Measurements from ENCODE around the gene MTMR11.

The MTMR11 gene

DNA sequence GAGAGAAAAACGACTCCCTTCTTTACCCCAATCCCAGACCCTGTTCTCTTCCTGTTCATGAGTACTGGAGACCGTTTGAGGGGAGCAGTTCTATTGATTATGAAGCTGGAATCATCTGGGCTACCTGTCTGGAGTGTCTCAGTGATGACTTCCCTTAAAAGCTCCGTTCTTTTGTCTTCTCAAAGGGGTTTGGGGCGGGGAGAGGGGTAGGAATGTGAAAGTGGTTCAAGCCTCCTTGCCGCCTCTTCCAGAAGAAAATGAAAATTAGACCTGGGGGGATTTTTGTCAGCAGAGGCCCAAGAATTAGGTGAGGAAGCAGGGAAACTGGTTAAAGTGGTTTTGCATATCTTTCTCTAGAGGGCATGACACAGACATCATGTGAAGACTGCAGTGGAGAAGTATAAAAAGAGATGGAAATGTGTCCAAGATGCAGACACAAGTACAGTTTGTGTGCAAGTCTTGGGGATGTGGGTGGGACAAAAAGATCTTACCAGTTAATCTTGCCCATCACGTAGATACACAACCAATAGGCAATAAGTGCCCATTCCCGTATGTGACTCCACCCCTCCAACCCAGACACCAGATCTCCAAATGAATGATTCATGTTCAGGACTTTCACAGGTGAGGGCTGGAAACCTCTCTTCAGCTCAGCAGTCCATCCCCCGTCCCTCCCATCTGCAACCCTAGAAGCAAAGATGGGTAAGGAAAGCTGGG, 470 bp upstream of the MTMR11 start:
- peaks cover 16% of the 10 kb centered on the region for H3F3A ChIP-seq (ENCODE audit: insufficient read depth, low read length)
- DNase-seq = peak; percentile 20
- H3K9me2 ChIP-seq (replicated peaks; ENCODE audit: insufficient read depth, low read length) = no peaks in the 10 kb centered on the region
- 0 out of 2 replicates have a peak overlapping the region, but pooled peaks have one; percentile 1 for H2AFZ ChIP-seq (ENCODE audit: low read length)
- peak overlapping the region; percentile 28 for H3K4me2 ChIP-seq (ENCODE audit: low read depth, low read length)
- H3K36me3 ChIP-seq (replicated peaks; ENCODE audit: insufficient read depth, low read length) = no peaks in the 10 kb centered on the region
- peak overlapping the region; percentile 2; the same call in 1 of the 2 replicates for H3K9ac ChIP-seq (ENCODE audit: low read length)
- TF ChIP-seq, protein P1, sequence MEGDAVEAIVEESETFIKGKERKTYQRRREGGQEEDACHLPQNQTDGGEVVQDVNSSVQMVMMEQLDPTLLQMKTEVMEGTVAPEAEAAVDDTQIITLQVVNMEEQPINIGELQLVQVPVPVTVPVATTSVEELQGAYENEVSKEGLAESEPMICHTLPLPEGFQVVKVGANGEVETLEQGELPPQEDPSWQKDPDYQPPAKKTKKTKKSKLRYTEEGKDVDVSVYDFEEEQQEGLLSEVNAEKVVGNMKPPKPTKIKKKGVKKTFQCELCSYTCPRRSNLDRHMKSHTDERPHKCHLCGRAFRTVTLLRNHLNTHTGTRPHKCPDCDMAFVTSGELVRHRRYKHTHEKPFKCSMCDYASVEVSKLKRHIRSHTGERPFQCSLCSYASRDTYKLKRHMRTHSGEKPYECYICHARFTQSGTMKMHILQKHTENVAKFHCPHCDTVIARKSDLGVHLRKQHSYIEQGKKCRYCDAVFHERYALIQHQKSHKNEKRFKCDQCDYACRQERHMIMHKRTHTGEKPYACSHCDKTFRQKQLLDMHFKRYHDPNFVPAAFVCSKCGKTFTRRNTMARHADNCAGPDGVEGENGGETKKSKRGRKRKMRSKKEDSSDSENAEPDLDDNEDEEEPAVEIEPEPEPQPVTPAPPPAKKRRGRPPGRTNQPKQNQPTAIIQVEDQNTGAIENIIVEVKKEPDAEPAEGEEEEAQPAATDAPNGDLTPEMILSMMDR (IDR thresholded peaks at IDR 0.05; ENCODE audit: low read length) = 0 out of 2 replicates have a peak, but pooled peaks have one; percentile 9
- no peak for TF ChIP-seq EZH2 (optimal IDR thresholded peaks at IDR 0.05; ENCODE audit: low read depth, low read length)
- no peaks in the 10 kb centered on the region for H3K79me2 ChIP-seq (ENCODE audit: low read length)
- H4K20me1 ChIP-seq (ENCODE audit: insufficient read depth, low read length) = no peaks in the 10 kb centered on the region
- H3K4me3 ChIP-seq (ENCODE audit: low read length) = peak overlapping the region; percentile 0; the same call in 1 of the 2 replicates
- H3K27ac ChIP-seq (ENCODE audit: low read length) = peak overlapping the region; percentile 46; the same call in 1 of the 2 replicates
- no peaks in the 10 kb centered on the region for H3K27me3 ChIP-seq (replicated peaks; ENCODE audit: insufficient read depth, low read length)
- H3K9me3 ChIP-seq (replicated peaks; ENCODE audit: insufficient read depth, low read length) = no peaks in the 10 kb centered on the region
- H3K4me1 ChIP-seq (ENCODE audit: low read length) = peaks cover 27% of the 10 kb centered on the region

DNA sequence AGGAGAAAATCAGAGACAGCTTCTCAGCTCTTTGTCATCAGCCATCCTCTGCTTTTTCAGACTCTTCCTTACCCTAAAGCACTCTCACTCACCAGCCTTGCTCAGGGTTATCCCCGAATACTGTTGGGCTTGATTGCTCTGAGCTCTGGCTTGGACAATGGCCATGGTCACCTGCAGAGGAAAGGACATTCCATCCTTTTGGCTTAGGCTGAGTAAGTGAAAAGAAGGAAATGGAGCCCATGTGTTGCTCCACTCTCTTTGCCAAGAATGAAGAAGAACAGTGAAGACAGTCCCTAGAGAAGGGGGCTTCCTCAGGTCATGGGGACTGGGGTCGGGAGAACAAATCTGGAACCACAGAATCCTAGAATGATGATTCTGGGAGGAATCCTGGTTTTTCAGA, 2.3 kb downstream of the MTMR11 start:
- no peak for TF ChIP-seq EZH2 (optimal IDR thresholded peaks at IDR 0.05; ENCODE audit: low read depth, low read length)
- no peaks in the 10 kb centered on the region for H3K36me3 ChIP-seq (replicated peaks; ENCODE audit: insufficient read depth, low read length)
- peaks cover 19% of the 10 kb centered on the region for H3F3A ChIP-seq (ENCODE audit: insufficient read depth, low read length)
- peaks cover 40% of the 10 kb centered on the region for H3K4me1 ChIP-seq (ENCODE audit: low read length)
- no peak overlapping the region for H3K4me2 ChIP-seq (ENCODE audit: low read depth, low read length)
- H3K27ac ChIP-seq (ENCODE audit: low read length) = no peak overlapping the region
- H3K27me3 ChIP-seq (replicated peaks; ENCODE audit: insufficient read depth, low read length) = no peaks in the 10 kb centered on the region
- no peak overlapping the region for H3K9ac ChIP-seq (ENCODE audit: low read length)
- H3K9me3 ChIP-seq (replicated peaks; ENCODE audit: insufficient read depth, low read length) = no peaks in the 10 kb centered on the region
- H3K9me2 ChIP-seq (replicated peaks; ENCODE audit: insufficient read depth, low read length) = no peaks in the 10 kb centered on the region
- DNase-seq = no peak
- H4K20me1 ChIP-seq (ENCODE audit: insufficient read depth, low read length) = no peaks in the 10 kb centered on the region
- H3K4me3 ChIP-seq (ENCODE audit: low read length) = no peak overlapping the region
- H2AFZ ChIP-seq (ENCODE audit: low read length) = no peak overlapping the region
- H3K79me2 ChIP-seq (ENCODE audit: low read length) = no peaks in the 10 kb centered on the region

DNA sequence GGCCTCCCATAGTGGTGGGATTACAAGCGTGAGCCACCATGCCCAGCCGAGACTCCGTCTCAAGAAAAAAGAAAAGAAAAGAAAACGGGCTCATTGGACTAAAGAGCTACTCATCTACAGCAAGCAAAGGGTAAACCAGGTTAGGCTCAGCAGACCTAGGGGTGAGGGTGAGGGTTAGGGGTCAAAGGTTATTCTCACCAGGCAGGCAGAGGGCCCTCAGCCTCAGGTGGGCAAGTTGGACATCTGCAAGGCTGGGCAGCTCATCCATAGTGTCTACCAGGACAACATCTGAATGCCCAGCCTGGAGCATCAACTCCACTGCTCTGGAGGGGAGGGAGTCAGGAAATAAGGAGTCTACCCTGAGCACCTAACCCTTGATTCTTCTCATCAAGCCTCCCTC, 3.5 kb downstream of the MTMR11 start:
- no peaks in the 10 kb centered on the region for H3K79me2 ChIP-seq (ENCODE audit: low read length)
- no peaks in the 10 kb centered on the region for H4K20me1 ChIP-seq (ENCODE audit: insufficient read depth, low read length)
- H3K9me2 ChIP-seq (replicated peaks; ENCODE audit: insufficient read depth, low read length) = no peaks in the 10 kb centered on the region
- H3K4me2 ChIP-seq (ENCODE audit: low read depth, low read length) = no peak overlapping the region
- H3K36me3 ChIP-seq (replicated peaks; ENCODE audit: insufficient read depth, low read length) = no peaks in the 10 kb centered on the region
- H2AFZ ChIP-seq (ENCODE audit: low read length) = no peak overlapping the region
- TF ChIP-seq, protein P1 (IDR thresholded peaks at IDR 0.05; ENCODE audit: low read length) = no peak
- TF ChIP-seq EZH2 (optimal IDR thresholded peaks at IDR 0.05; ENCODE audit: low read depth, low read length) (no peak), EZH2phosphoT487 (IDR thresholded peaks at IDR 0.05; ENCODE audit: low read length) (no peak)
- no peak for DNase-seq
- peaks cover 19% of the 10 kb centered on the region for H3F3A ChIP-seq (ENCODE audit: insufficient read depth, low read length)
- no peak overlapping the region for H3K9ac ChIP-seq (ENCODE audit: low read length)
- no peak overlapping the region for H3K4me3 ChIP-seq (ENCODE audit: low read length)
- H3K27me3 ChIP-seq (replicated peaks; ENCODE audit: insufficient read depth, low read length) = no peaks in the 10 kb centered on the region
- H3K9me3 ChIP-seq (replicated peaks; ENCODE audit: insufficient read depth, low read length) = no peaks in the 10 kb centered on the region
- H3K27ac ChIP-seq (ENCODE audit: low read length) = no peak overlapping the region
- peaks cover 35% of the 10 kb centered on the region for H3K4me1 ChIP-seq (ENCODE audit: low read length)

DNA sequence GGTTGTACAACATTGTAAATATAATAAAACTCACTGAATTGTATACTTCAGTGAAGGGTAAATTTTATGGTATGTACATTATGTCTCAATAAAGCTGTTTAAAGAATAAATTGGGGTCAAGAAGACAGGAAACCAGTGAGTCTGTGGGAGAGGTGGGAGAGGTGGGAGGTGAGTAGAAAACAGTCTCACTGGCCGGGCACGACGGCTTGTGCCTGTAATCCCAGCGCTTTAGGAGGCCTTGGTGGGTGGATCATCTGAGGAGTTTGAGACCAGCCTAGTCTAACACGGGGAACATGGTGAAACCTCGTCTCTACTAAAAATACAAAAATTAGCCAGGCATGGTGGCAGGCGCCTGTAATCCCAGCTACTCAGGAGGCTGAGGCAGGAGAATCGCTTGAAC, 4.2 kb downstream of the MTMR11 start:
- peaks cover 29% of the 10 kb centered on the region for H3K4me1 ChIP-seq (ENCODE audit: low read length)

More for the DNA sequence above, 4.2 kb downstream of the MTMR11 start:
- Histone ChIP-seq H3K27me3 (replicated peaks; ENCODE audit: insufficient read depth, low read length) (no peaks in the 10 kb centered on the region), H3F3A (ENCODE audit: insufficient read depth, low read length) (peaks cover 18% of the 10 kb centered on the region), H3K9me2 (replicated peaks; ENCODE audit: insufficient read depth, low read length) (no peaks in the 10 kb centered on the region), H3K9ac (ENCODE audit: low read length) (no peak overlapping the region), H3K4me3 (ENCODE audit: low read length) (no peak overlapping the region), H3K36me3 (replicated peaks; ENCODE audit: insufficient read depth, low read length) (no peaks in the 10 kb centered on the region), H3K79me2 (ENCODE audit: low read length) (peaks cover 2% of the 10 kb centered on the region), H3K27ac (ENCODE audit: low read length) (no peak overlapping the region), H3K9me3 (replicated peaks; ENCODE audit: insufficient read depth, low read length) (no peaks in the 10 kb centered on the region), H4K20me1 (ENCODE audit: insufficient read depth, low read length) (no peaks in the 10 kb centered on the region), H2AFZ (ENCODE audit: low read length) (no peak overlapping the region), H3K4me2 (ENCODE audit: low read depth, low read length) (no peak overlapping the region)
- no peak for DNase-seq
- no peak for TF ChIP-seq EZH2phosphoT487 (IDR thresholded peaks at IDR 0.05; ENCODE audit: low read length)
- TF ChIP-seq EZH2 (optimal IDR thresholded peaks at IDR 0.05; ENCODE audit: low read depth, low read length) = no peak
- TF ChIP-seq, protein P1 (IDR thresholded peaks at IDR 0.05; ENCODE audit: low read length) = no peak

Data from MM.1S (cell line).